ENCODE measurements around the gene SMCHD1.

Gene SMCHD1

DNA sequence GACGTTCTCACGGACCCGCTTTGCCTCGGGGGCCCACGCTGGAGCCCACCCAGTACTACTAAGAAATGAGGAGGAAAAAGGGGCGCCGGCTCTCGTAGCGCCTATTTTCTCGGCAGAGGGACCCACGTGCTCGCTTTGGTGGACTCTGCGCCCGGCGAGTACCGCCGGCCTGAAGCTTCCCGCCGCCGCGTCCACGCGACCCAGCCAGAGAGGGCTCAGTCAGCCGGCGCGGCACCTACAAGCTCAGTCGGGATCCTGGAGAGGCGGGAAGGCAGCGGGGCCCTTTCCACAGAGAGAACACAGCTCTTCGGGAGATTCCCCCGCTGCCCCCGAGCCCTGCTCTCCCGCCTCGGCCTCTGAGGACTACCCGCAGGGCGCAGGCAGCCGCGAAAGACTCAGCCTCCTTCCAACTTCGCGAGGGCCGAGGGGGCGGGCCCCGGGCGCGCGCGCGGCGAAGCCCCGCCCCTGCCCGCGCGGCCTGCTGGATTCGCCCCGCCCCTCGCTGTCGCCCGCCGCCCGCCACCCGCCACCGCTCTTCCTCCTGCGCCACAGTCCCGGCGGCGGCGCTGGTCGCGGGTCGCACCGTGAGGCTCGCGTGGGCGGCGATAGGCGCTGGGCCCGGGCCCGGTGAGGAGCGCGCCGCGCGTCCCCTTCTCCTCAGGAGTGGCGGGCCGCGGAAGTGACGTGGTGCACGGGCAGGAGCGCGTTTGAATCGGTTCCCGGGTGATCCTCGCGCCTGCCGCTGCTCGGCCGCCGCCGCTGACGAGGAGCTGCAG is at the start of gene SMCHD1:
SMCHD1 (plus strand) TSS at position 549 of the 776 bp plus-strand sequence. CDS start 350 bp downstream, outside the sequence.
- DNase-seq (ENCODE audit: low read depth in 2 of 2, low spot score in 1 of 2) = peak; percentile 66 to 78

- DNase-seq (ENCODE audit: low read depth in 2 of 2, low spot score in 1 of 2) = no peak
Observed at GRCh38 chr18:2606335-2606734, 49.2 kb upstream of the SMCHD1 start.

- DNase-seq (ENCODE audit: low read depth in 2 of 2, low spot score in 1 of 2) = no peak
Observed at GRCh38 chr18:2609604-2610003, 45.9 kb upstream of the SMCHD1 start.

DNA sequence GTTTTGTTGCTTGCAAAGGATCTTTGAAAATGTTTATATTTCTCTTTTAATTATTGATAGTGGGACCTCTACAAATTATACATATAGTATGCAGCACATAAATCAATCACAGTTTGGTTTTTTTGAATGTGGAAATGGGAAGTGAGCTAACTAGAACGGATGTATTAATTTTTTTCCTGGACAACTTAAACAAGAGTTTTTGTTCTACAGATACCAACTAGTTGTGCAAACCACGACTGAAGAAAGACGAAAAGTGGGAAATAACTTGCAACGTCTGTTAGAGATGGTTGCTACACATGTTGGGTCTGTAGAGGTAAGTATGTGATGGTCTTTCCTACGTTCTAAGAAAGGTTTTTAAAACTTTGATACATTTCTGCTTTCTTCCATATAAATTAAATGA is 45.0 kb upstream of the SMCHD1 start:
- no peak for DNase-seq (ENCODE audit: low read depth in 2 of 2, low spot score in 1 of 2)

DNA sequence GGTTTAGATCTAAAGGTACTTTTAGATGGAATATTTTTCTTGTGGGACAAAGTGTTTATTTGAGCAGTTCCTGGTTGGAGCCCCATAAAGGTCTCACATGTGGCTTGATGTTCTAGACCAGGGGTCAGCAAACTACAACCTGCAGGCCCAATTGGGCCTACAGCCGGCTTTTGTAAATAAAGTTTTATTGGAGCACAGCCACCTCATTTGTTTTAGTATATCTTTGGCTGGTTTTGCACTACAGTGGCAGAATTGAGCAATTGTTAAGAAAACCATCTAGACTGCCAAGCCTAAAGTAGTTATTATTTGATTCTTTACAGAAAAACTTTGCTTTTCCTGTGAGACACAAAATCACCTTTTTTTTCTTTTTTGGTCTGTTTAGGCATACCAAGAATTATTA is 42.5 kb upstream of the SMCHD1 start:
- DNase-seq (ENCODE audit: low read depth in 2 of 2, low spot score in 1 of 2) = no peak

DNA sequence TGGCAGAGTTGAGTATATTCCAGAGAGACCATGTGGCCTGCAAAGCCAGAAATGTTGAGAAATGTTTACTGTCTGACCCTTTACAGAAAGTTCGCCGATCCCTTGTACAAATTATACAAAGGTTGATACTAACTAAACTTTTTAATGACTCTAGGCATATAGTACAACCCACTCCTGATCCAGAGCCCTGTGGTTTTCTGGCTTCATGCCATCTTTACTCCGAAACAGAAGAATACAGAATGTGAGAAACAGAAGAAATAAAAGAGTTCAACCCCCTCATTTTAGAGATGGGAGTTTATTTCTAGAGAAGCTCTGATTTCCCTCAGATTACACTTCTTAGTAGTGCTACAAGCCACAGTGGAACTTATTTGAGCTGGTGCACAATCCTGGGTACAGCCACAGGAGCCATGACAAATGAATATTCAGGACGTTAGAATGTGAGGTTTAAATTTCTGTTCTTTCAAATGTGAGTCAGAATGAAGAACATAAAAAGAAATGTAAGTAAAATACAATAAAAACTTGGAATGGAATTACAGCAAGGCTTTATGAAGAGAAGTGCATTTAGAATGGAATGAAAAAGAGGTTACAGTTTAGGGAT is 38.0 kb upstream of the SMCHD1 start:
- DNase-seq (ENCODE audit: low read depth in 2 of 2, low spot score in 1 of 2) = no peak

DNA sequence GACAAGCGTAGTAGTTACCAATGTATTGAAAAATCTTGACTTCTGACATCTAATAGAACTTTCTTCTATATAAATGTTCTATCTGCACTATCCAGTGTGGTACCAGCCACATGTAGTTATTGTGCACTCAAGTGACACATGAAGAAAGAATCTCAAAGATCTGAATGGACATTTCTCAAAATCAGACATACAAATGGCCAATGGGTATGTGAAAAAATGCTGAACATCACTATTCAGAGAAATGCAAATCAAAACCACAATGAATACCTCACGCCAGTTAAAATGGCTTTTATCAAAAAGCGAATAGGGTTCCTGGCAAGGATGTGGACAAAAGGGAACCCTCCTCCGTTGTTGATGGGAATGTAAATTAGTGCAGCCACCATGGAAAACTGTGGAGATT is 37.5 kb upstream of the SMCHD1 start:
- no peak for DNase-seq (ENCODE audit: low read depth in 2 of 2, low spot score in 1 of 2)

DNA sequence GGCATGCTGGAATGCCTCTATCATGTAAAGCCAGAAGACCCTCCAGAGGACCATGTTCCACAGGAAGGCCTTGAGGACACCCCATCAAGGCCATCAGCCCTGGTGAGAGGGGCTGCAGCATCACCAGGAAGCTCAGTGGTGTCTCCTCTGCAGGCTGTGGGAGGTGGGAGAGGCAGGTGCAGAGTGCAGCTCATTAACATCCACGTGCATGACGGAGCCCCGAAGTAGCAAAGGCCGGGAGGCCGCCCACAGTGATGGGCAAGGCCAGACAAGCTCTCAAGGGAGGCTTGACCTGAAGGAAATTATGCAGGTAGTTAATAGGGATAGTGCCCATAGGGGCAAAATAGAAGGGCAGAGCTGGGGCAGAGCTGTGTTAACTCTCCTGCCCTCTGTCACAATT is 30.3 kb upstream of the SMCHD1 start:
- no peak for DNase-seq (ENCODE audit: low read depth in 2 of 2, low spot score in 1 of 2)

GRCh38 chr18:2627821-2628276 is 27.7 kb upstream of the SMCHD1 start:
- DNase-seq (ENCODE audit: low read depth in 2 of 2, low spot score in 1 of 2) = no peak

DNA sequence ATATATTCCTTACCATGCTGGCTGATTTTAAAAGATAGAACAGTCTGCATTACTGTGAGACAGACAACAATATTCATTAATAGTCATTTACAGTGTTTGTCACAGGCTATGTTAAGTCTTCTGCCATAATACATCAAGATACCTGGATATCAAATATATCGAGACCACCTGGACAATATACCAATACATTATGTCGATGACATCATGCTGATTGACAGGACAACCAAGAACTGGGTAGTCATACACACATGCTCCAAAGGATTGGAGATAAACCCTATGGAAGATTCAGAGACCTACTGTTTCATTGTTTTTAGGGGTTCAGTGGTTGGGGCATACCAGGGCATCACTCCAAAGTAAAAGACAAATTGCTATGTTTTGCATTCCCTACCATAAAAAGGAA is 26.5 kb upstream of the SMCHD1 start:
- no peak for DNase-seq (ENCODE audit: low read depth in 2 of 2, low spot score in 1 of 2)

DNA sequence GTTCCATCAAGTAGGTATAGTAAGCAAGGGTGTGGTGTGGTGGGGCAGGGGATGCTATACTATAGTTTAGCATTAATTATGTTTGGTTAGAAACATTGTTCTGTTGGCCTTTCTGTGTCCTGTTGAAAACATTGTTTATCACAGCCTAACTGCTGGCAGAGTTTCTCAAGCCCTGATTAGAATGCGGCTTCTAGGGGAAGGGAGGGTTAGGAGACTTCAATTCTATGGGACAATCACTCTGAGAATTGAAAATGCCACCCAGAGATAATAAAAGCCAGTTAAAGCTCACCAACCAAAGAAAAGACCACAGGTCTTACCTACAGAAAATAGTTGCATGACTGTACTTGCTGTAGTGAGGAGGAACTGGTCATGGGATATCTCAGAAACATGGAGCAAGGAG is 19.9 kb upstream of the SMCHD1 start:
- DNase-seq (ENCODE audit: low read depth in 2 of 2, low spot score in 1 of 2) = no peak

DNA sequence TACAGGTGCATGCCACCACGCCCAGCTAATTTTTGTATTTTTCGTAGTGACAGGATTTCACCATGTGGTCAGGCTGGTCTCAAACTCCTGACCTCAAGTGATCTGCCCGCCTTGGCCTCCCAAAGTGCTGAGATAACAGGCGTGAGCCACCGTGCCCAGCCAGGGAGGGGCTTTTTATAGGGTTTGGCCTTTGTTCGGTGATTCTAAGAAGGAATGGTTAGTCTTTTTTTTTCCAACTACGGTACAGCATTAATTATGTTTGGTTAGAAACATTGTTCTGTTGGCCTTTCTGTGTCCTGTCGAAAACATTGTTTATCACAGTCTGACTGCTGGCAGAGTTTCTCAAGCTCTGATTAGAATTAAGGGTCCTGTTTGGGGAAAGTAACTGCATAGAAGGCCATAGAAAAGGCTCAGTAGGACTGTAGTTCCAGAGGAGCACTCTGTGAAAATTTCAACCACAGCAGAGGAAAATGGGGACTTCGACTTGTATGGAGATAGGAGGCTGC is 19.3 kb upstream of the SMCHD1 start:
- no peak for DNase-seq (ENCODE audit: low read depth in 2 of 2, low spot score in 1 of 2)

- no peak for DNase-seq (ENCODE audit: low read depth in 2 of 2, low spot score in 1 of 2)
Observed at GRCh38 chr18:2641638-2642037, 13.9 kb upstream of the SMCHD1 start.

- DNase-seq (ENCODE audit: low read depth in 2 of 2, low spot score in 1 of 2) = no peak
Observed at GRCh38 chr18:2642771-2643170, 12.8 kb upstream of the SMCHD1 start.

- no peak for DNase-seq (ENCODE audit: low read depth in 2 of 2, low spot score in 1 of 2)
Observed at GRCh38 chr18:2644535-2644934, 11.0 kb upstream of the SMCHD1 start.

GRCh38 chr18:2651981-2652380 is 3.5 kb upstream of the SMCHD1 start:
- DNase-seq (ENCODE audit: low read depth in 2 of 2, low spot score in 1 of 2) = no peak

DNA sequence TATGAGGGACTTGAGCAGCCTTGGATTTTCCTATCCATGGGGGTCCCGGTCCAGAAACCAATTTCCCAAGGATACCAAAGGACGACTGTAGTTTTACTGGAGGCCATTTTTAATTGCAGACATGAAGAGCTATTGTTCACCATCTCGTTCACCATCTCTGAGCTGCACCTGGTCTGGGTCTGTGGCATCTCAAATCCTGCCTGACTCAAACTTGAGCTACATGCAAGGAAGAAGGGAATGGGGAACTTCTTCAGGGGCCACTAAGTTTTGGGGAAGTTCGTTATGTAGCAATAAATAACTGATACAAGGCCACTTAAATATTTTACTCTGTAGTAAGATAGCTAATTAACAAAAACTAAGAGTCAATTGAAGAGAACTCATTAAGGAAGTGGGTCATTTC is 2.1 kb upstream of the SMCHD1 start:
- DNase-seq (ENCODE audit: low read depth in 2 of 2, low spot score in 1 of 2) = no peak

DNA sequence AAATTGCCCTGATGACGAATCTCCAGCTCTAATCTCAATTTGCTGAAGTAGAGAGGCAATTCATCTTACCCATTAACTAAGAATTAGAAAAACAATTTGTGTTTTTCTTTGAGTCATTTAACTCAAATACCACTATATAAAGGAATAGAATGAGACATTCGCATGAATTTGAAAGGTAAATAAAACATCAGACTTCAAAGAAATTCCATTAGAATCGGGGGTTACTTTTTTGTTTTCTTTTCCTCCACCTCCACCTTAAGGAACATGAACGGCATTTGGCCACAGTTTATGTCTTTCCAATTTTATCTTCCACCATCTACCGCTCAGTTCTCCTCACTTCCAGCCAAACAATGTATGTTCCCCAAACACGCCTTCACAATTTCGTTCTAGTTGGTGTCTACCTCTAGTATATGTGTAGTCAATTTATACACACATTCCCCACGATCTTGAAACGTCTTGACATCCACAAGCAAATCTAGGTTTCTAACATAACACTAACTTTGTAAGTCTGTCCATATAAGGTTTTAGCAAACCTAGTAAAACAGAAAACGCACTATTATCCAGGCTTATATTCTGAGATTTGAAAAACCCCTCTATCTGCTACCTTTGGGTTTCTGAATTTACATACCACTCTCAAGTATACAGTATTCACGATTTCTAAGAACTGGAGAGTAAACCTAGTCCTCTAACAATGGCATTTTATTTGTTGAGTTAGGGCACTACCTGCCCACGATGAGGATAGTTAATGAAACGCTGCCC is 1.2 kb upstream of the SMCHD1 start:
- DNase-seq (ENCODE audit: low read depth in 2 of 2, low spot score in 1 of 2) = no peak

DNA sequence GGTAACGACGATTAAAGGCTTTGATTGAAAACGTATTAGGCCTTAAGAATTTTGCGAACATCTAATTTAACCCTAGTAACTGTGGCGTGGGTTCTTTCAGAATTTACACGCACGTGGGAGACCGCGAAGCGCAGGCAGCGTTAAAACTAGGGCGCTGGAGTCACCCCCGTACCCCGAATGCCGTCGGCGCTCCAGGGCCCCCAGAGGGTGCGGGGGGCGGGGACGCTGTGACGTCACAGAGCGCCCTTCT is 673 bp upstream of the SMCHD1 start:
- peak; percentile 61 to 65 for DNase-seq (ENCODE audit: low read depth in 2 of 2, low spot score in 1 of 2)

DNA sequence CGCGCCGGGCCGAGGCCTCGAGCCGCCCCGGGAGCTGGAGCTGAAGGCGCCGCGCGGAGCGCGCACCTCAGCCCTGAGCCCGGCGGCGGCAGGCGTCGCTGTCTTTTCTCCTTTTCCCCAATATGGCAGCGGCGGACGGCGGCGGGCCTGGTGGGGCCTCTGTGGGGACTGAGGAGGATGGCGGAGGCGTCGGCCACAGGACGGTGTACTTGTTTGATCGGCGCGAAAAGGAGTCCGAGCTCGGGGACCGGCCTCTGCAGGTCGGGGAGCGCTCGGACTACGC is 369 bp downstream of the SMCHD1 start:
- no peak for DNase-seq (ENCODE audit: low read depth in 2 of 2, low spot score in 1 of 2)

DNA sequence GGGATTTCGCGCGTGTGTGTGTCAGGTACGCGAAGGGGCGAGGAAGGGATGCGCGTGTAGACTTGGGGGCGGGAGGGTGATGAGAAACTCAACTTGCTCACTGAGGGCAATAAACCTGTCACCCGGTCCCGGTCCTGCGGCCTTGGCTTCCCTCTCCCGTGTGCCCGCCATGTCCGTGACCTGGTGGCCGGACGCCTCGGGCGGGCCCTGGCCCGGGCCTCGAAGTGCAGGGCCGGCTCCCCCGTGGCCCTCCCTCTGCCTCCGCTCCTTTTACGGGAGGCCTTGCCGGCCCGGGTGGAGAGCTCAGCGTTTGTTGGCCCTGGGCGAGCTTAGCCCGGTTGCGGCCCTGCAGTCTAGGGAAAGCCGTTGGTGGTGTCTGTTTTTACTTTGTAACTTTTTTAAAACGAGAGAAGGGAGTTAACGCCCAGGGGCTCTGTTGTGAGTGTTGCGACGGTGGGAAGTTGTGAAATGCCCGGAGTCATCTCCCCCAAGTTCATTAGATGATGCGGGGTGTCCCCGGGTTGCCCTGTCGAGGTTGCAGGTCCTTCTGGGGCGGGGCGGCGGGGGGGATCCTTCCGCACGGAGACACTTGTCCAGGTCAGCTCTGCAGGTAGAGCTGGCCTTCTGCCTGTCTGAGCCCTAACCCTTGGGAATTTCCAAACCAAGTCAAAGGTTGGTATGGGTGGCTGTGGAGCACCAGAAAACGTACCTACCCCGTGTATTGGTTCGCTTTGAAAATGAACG is 883 bp downstream of the SMCHD1 start:
- DNase-seq (ENCODE audit: low read depth in 2 of 2, low spot score in 1 of 2) = peak in 1 of 2 donors; percentile 25
